GM18505 (cell line): ENCODE data around the gene MYH14.

Experiments
- ATAC-seq: cut with Tn5 transposase; IDR thresholded peaks from one replicate; pipeline ENCODE4 v1.9.1; 2021; ENCODE audit not compliant: unreplicated experiment
- POLR2A ChIP-seq: IDR thresholded peaks from 4 replicates; pipeline ENCODE4 v1.6.1; 2011; ENCODE audit warnings: borderline replicate concordance; ENCODE audit not compliant: insufficient read depth, insufficient read length; ENCODE audit errors: extremely low read depth

Gene MYH14

DNA sequence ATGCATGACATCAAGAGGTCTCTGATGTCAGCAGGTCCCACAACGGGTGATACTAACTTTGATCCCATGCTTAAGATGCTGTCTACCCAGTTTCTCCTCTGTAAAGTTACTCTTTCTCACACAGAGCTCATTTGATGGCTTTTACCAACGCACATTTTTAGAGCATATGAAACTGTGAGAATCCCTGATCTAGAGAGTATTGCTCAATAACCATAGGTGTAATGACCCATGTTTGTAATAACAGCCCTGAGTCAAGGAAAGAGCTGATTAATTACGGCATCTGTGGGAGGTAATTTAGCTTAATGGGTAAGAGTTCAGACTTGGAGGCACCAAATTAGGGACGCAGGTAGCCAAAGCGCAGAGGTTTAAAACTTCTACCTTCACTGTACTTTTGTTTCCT is 22.3 kb upstream of the MYH14 start:
- no peak for ATAC-seq
- no peak for TF ChIP-seq POLR2A

DNA sequence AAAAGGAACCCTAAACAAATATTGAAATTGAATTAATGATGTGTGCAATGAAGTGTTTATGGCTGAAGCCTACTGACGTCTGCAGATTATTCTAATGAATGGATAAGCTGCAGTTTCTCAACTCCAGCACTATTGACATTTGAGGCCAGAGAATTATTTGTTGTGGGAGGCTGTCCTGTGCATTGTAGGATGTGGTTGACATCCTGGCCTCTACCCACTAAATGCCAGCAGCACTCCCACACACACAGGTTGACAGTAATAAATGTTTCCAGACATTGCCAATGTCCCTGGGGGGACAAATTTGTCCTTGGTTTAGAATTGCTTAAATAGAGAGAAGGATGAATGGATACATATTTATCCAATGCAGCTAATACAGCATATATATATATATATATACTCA is 19.2 kb upstream of the MYH14 start:
- no peak for ATAC-seq

DNA sequence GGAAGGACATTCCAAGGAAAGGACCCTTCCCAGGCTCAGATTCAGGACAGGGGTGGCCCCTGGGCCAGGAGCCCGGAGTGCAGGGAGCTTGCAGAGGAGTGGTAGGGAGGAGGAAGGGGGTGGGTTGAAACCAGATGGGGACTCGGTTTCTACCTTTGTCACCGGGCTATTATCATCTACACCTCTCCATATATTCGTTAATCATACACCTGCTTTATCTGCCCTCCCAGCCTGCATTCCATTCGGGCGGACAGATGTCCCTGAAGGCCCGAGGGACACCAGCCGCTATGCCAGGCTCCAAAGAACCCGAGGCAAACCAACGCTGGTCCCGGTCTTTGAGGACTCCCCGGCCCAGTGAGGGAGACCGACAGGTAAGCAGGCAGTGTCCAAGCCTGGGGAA is 15.5 kb upstream of the MYH14 start:
- ATAC-seq = no peak
- no peak for TF ChIP-seq POLR2A

More for the DNA sequence above, 19.2 kb upstream of the MYH14 start:
- no peak for TF ChIP-seq POLR2A

DNA sequence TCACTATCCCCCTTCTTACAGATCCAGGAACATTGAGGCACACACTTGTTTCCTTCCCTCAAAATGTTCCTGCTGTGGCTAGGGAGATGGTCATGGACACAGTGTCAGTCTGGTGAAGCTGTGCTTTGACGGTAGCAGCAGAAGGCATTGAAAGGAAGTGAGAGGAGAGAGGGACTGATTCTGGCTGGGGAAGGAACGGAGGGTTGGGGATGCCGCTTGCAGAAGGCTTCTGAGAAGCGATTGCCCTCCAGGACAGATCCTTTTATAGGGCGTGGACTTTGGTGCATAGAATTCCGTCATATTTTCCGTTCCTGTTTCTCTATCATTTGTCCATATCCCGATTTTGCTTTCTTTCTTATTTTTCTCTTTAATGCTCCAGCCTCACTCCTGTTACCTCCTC is 14.1 kb upstream of the MYH14 start:
- TF ChIP-seq POLR2A = no peak
- ATAC-seq = no peak

DNA sequence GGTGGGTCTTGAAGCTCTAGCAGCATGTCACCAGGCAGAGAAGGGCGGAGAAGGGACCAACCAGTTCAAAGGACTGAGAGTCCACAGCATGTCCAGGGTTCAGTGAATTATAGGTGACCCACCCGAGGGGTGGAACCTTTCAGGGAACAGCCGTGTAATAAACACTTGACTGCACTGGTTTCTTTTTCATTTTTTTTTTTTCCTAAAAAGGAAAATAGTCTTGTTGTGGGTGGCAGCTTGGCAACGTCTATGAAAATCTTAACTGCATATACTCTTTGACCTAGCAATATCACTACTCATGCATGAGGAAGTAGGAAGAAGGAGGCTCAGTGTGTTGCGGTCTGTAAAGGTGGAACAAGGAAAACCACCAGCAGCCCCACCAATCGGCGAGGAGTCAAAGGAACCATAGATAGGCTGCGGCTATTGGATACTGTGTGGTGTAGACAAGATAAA is 13.0 kb upstream of the MYH14 start:
- TF ChIP-seq POLR2A = no peak
- ATAC-seq = no peak

DNA sequence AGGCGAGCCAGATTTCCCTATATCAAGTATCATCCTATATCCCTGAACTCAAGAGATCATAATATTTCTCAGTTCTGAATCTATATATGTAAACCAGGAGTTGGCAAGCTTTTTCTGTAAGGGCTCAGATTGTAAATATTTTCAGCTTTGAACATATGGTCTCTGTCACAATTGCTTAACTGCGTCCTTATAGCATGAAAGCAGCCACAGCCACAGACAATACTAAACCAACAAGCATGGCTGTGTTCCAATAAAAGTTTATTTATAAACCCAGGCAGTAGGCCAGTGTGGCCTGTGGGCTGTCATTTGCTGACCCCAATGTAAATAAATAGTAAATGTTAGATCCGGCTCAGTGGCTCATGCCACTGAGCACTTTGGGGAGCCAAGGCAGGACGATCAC is 12.2 kb upstream of the MYH14 start:
- no peak for ATAC-seq
- no peak for TF ChIP-seq POLR2A

DNA sequence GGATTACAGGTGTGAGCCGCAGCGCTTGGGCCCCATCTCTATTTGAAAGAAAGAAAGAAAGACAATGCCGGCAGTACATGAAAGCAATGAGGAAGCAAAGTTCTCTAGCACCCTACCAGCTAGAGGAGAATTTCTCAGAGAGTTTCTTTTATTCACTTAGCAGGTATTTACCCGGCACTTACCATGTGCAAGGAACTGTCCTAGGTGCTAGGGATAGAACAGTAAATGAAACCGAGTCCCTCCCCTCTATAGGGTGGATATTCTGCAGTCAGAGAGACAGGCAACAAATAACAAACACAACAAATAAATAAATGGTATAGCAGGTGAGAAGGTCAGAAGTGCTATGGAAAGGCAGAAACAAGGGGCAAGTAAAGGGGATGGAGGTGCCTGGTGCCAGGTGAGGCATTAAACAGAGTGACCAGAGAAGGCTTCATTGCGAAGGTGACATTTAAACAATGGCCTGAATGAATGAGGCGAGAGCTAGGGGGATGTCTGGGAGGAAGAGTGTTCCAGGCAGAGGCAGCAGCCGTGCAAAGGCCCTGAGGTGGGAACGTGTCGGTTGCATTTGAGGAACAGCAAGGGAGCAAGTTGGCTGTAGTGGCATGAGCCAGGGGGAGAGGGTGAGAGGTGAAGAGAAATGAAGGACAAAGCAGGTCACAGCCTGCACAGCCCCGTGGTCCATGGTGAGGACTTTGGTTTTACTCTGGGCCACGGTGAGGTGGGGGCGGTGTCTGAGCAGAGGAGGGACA is 10.8 kb upstream of the MYH14 start:
- TF ChIP-seq POLR2A = no peak

DNA sequence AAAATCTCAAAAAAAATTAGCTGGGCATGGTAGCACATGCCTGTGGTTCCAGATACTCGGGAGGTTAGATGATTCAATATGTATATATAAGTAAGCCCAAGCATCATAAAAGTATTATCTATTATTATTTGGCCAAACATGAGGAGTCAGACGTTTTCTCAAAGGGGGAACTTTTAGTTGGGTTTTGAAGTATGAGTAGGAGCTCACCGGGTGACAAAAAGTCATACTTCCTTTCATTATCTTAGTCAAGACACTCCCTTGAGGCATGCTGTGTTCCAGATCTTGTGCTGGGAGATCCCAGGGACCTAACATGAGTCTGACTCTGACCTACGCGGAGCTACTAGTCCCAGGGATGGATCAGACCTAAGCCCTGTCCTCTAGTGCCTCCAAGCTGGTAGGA is 8.2 kb upstream of the MYH14 start:
- no peak for ATAC-seq
- no peak for TF ChIP-seq POLR2A

More for the DNA sequence above, 10.8 kb upstream of the MYH14 start:
- ATAC-seq = no peak

DNA sequence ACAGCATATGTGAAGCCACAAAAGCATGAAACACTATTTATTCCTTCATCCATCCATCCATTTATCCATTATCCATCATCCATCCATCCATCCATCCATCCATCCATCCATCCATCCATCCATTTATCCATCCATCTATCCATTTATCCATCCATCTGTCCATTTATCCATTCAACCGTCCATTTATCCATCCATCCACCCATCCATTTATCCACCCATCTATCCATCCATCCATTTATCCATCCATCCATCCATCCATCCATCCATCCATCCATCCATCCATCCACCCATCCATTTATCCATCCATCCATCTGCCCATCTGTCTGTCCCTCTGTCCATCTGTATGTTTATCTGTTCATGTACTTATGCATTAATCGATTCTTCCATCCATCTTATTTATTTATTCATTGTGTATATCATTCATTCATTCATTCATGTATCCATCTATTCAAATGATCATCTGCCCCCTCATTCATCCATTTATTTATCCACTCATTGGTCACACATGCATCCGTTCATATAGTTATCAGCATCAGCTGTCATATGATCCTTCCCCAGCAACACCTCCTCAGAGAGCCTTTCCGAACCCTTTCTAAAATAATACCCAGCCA is 7.0 kb upstream of the MYH14 start:
- no peak for ATAC-seq
- TF ChIP-seq POLR2A = no peak

DNA sequence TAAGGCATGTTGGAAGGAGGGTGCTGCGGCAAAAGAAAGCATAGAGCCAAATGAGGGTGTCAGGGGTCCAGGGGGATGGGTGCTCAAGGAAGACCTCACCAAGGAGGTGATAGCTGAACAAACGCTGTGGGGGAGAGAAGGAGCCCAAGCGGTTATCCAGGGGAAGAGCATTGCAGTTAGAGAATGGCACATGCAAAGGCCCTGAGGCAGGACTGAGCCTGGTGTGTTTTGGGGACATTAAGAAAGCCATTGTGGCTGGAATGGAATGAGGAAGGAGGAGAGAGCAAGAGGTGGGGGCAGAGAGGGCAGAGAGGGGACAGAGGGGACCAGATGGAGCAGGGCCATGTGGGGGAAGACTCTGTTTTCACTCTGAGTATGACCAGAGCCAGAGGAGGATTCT is 6.1 kb upstream of the MYH14 start:
- no peak for ATAC-seq

DNA sequence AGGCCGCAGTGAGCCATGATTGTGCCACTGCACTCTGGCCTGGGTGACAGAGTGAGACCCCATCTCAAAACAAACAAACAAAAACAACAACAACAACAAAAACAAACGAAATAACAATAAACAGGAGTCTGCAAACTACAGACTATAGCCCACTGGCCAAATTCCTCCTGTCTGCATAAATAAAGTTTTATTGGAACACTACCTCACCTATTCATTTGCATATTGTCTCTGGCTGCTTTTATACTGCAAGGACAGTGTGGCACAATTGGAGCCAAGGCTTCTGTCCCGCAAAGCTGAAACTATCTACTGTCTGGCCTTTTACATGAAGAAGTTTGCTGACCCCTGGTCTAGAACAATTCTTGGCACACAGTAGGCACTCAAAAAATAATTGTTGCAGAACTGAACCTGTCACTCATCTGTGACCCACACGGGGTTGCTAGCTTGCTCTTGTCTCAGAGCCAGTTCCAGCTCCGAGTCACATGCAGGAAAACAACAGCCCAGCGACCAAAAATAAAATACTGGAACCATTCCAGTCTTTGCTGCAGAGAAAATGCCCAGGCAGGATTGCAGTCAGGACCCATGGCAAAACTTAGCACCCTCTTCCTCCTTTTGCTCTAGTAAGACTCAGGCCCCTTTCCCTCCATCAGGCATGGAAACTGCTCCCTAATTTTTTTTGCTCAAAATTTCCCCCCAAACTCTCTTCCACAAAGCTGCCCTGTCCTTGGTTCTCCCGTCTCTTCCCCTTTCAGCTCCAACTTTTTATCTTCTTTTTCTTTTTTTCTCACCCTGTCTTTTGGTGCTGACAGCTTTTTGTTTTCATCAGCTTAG is 4.8 kb upstream of the MYH14 start:
- TF ChIP-seq POLR2A = no peak
- no peak for ATAC-seq

More for the DNA sequence above, 6.1 kb upstream of the MYH14 start:
- no peak for TF ChIP-seq POLR2A

DNA sequence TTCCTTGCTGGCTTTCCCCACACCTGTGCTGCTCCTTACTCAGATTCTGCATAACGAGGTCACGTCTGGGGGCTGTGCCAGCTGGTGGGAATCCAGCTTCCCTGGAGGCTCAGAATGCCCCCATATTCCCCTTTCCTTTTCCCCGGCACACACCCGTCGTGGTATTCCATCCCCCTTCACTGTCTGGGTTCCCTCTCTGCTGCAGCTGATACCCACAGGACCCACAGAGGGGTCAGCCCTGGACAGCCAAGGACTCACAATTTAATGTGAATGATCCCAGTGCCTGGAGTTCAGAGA is 4.2 kb upstream of the MYH14 start:
- no peak for TF ChIP-seq POLR2A
- ATAC-seq = no peak

DNA sequence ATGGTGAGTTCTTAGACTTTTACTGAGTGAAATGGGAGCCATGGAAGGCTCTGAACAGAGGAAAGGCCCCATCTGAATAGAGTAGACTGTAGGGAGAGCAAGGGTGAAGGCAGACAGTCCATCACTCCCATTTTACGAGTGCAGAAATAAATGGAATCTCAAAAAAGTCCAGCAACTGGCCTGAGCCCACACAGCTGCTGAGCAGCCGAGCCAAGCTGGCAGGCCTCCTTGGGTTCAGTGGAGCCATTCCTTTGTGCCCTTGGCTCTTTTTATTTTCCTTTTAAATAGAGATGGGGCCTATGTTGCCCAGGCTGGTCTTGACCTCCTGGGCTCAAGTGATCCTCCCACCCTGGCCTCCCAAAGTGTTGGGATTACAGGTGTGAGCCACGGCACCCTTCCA is 1.0 kb upstream of the MYH14 start:
- no peak for ATAC-seq
- TF ChIP-seq POLR2A = no peak

DNA sequence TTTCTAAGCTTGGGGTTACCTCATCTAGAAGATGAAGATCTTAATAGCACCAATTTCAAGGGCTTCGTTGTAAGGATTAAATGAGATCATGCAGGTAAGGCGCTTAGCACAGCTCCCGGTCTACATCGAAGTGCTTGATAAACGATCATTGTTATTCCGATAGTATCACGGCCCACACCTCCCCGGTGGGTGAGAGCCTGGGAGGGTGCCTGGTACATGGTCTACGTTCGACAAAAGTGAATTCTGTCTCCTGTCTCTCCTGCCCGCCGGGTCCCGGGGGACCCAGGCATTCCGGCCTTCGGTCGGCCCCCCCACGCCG is 501 bp upstream of the MYH14 start:
- no peak for TF ChIP-seq POLR2A
- no peak for ATAC-seq
